Spleen (tissue), 7 donors: ENCODE measurements around the gene TOP3A.

Experiments
- CTCF ChIP-seq, 11 experiments: fragments of 200-600 bp in 7 of 11; fragments of 450-650 bp in 4 of 11; sonication (generic) in 4 of 11; IDR thresholded peaks in 8 of 11; conservative IDR thresholded peaks in 3 of 11; 1 replicate in 7 of 11; 2 replicates in 4 of 11; pipeline versions ENCODE4 v1.4.0 to v1.8.0; 2016 to 2021; ENCODE audit warnings: antibody characterized with exemption in 11 of 11, inconsistent platforms in 4 of 11, mild to moderate bottlenecking in 1 of 11
- POLR2A ChIP-seq, 3 donors: fragments of 450-650 bp; IDR thresholded peaks; one replicate each; pipeline ENCODE4 v1.5.1; 2017; ENCODE audit warnings: antibody characterized with exemption in 3 of 3, mild to moderate bottlenecking in 1 of 3
- donor health status: DM: no; HTN: no; CAD: no; lungs with moderate emphysema.
- donor health status: DM: no; HTN: no; CAD: no.
- donor health status: DM: no; HTN: no; CAD: no.

DNA sequence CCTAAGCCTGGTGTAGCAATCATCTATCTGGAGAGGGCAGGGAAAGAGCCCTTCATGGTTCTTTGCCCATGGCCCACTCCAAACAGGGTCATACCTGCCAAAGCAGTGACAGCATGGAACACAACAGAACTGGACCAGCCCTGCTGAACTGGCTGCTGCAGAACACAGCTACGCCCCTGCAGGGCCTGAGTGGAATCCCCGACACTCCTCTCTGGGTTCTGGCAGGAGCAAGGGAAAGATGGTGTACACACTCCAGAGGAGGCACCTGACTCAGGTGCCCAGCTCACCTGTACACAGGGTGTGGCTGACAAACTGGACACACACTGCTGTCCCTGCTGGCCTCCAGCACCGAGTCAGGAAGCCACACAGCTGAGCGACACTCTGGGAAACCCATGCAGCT, 34.5 kb downstream of the TOP3A start:
- TF ChIP-seq CTCF (IDR thresholded peaks at IDR 0.05 in 8 of 11, conservative IDR thresholded peaks at IDR 0.05 in 3 of 11) (no peak), POLR2A (IDR thresholded peaks at IDR 0.05) (no peak)
